GM21717 (cell line): ENCODE results near the gene RTL10.

Experiments
- ATAC-seq: cut with Tn5 transposase; IDR thresholded peaks from one replicate; pipeline ENCODE4 v1.9.1; 2021; ENCODE audit warnings: mild to moderate bottlenecking, moderate library complexity; ENCODE audit not compliant: unreplicated experiment

RTL10 gene

DNA sequence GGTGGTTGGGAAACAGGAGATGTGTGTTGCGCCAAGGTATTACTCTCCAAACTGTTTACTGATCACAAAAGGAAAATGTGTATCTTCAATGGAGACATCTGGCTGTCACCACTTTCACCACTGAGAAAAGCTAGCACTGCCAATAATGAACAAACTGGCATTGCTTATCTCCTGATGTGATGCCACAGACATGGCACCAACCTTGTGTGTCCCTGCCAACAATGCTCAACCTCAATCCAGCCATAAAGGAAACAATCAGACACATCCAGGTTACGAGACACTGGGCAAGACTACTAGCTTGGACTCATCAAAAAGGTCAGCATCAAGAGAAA is 28.1 kb downstream of the RTL10 start:
- ATAC-seq = no peak

- ATAC-seq = no peak
These were observed 28.6 kb downstream of the RTL10 start for GRCh38 chr22:19825904-19826618.

DNA sequence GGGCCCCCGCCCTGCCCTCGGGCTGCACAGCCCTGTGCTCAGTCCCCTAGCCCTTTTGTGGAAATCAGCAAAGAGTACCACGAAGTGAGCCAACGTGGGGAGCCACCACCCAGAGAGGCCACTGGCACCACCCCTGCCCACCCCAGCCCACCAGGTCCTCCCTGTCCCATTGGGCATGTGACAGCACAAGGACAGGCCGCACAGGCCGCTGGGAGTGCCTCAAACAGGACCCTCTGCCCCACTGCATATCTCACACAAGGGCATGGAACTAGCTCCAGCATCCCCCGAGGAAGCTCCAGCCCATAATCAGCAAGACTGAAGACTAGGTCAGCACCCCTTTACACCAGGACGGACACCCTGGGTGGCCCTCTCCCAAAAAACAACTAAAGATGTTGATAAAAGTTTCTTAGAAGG is 29.7 kb downstream of the RTL10 start:
- ATAC-seq = no peak

DNA sequence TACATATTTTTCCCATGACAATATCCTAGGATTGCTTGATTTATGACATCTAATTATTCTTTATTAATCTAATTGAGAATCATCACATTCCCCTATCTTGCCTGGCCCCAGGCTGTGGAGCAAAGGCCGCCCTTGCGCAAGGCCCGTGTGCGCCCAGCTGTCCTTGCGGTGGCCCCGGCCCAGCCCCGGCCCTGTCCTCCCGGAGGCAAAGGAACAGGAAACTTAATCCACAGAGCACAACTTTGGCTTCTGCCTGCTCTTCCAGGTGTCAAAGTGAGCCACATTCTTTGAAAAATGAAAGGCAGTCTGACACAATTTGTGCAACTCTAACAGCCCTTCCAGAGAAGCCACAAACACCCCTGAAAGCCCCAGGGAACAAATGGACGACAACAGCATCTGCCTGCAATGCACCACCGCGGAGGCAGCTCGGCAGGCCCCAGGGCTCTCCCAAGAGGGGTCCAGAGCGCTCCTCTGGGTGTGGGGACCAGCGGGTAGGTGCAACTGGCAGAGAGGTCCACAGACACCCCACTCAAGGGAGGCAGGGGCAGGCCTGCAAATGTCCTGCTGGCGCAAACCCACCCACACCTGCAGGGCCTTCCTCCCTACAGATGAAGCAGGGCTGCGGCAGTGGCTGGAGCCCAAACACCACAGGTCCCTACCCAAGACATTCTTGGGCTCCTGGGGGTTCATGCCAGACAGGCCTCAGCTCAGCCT is 30.3 kb downstream of the RTL10 start:
- ATAC-seq = no peak

DNA sequence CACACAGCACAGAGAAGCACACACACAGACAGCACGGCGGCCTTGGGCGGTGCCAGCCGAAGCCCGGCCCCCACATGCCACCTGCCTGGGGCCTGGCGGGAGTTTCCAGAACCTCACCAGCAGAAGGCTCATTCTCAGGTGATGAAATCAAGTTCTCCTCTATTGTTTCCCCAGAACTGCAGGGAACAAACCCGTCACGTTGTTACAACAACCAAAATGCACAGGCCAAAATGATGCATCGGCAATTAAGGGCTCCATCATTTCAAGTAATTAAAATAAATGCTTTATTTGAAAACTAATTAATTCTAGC is 30.8 kb downstream of the RTL10 start:
- no peak for ATAC-seq

DNA sequence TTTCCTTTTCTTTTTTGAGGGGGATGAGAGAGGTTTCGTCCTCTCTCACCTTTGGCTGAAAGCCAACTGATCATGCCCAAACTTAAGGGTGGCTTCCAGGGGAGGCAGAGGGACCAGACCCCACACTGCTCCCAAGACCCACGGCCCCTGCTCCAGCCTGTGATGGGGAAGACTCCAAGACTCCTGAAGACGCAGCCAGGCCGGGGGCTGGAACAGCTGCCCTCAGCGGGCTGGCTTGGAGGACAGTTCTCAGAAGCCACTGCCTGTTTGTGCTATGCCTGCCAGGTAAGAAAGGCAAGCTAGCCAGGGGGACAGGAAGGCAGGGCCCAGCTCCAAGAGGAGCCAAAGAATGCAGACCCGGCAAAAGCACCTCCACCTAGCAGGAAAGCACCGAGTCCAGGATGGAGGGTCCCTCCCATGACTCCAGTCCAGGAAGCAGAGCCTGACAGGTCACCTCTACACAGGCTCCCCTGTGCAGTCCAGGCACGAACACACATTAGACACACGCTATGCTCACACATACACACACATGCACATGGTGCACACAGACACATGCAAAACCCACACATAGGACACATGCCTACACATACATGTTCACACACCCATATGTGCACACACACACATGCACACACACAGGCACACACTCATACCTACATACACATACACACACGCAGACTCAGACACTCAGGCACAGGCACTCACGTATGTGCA is 31.3 kb downstream of the RTL10 start:
- no peak for ATAC-seq

GRCh38 chr22:19822301-19823117 is 32.2 kb downstream of the RTL10 start:
- ATAC-seq = no peak

GRCh38 chr22:19821523-19822300 is 33.0 kb downstream of the RTL10 start:
- no peak for ATAC-seq

DNA sequence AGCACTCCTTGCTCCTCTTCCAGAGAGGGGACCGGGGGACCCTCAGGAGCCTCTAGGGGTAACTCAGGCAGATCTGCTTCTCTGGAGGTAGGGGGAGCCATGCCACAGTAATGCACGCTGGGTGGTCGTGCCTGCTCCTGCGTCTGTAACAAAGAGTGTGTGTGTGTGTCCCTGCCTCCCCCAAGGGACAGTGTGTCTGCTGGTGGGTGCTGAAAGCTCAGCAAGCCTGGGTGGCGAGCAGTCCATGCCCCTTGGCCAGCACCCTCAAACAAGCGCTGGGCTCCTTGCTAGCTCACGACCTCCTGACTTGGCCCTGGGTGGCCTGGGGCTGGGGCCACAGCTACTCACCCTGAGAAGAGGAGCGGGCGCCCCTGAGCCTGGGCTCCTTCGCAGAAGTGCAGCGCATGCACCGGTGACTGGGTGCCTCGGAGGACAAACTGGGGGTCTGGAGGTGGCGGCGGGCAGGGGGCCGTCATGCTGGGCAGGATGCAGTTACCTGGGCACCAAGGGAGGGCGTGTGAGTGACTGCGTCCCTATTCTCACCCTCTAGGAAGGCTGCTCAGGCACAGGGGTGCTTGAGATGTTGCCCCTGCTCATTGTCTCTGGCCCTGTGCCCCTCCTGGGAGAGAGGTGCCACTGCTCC is 33.7 kb downstream of the RTL10 start:
- ATAC-seq = no peak

GRCh38 chr22:19819911-19820879 is 34.5 kb downstream of the RTL10 start:
- no peak for ATAC-seq

- no peak for ATAC-seq
These were observed 35.3 kb downstream of the RTL10 start for GRCh38 chr22:19819208-19819910.

GRCh38 chr22:19818324-19819207 is 36.1 kb downstream of the RTL10 start:
- no peak for ATAC-seq

DNA sequence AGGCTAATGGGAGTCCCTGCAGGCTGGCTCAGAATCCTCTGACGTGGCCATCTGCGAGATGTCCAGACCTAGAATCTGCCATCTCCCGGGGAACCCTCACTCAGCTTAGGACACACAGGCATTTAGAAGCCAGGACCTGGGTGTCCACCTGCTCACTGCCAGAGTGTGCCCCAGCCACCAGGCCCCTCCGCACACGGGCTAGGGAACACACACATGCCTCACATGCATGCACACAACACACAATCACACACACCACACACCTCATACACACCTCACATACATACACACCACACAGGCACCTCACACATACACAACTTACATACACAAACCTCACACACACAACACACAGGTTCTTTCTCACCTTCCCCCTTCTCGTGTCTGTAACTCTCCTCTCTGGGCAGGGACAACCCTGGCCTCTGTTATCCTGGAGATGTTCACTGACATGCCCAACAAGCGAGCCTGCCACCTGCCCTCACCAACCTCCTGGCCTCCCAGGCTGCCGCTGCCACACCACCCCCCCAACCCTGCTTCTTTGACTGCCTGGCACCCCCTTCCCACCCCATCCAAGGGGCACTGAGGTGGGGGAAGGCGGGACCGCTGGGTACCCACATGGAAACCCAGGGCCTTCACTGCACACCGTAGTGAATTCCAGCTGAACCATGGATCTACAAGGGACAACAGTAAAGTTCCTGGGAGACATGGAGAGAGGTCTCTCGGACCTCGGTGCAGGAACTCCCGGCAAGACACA is 38.1 kb downstream of the RTL10 start:
- no peak for ATAC-seq

- no peak for ATAC-seq
These were observed 38.8 kb downstream of the RTL10 start for GRCh38 chr22:19815823-19816290.

GRCh38 chr22:19815093-19815822 is 39.4 kb downstream of the RTL10 start:
- ATAC-seq = no peak

- ATAC-seq = no peak
These were observed 40.2 kb downstream of the RTL10 start for GRCh38 chr22:19814428-19814827.
